Measurements from ENCODE around the gene LGALS13.

- TF ChIP-seq CTCF (IDR thresholded peaks at IDR 0.05), result no peak
- TF ChIP-seq POLR2A (IDR thresholded peaks at IDR 0.05), result no peak
These were observed 21.6 kb downstream of the LGALS13 start for GRCh38 chr19:39623946-39624345.

Data from thyroid gland (tissue), 4 donors.